NCI-H510A treated with DMSO at 0.1 percent for 48 hours (cell line): ENCODE results near the gene AGPAT2.
"Not testable (repeated sequence)": the region's sequence is repeated elsewhere in the genome, so short reads cannot be mapped to it uniquely, and the experiment has no call there.

Source experiments
- DNase-seq: peaks from one replicate; lab custom pipeline; 2025; lab: John Stamatoyannopoulos, UW

Gene AGPAT2

GRCh38 chr9:136720251-136720897 lies 33.1 kb upstream of the AGPAT2 start:
- DNase-seq, result no peak

GRCh38 chr9:136719195-136719880 lies 32.1 kb upstream of the AGPAT2 start:
- DNase-seq, result no peak

GRCh38 chr9:136718345-136719194 lies 31.3 kb upstream of the AGPAT2 start:
- no peak for DNase-seq

- DNase-seq, result no peak
These were observed 30.1 kb upstream of the AGPAT2 start for GRCh38 chr9:136717399-136717798.

GRCh38 chr9:136714893-136715274 lies 27.6 kb upstream of the AGPAT2 start:
- no peak for DNase-seq

- no peak for DNase-seq
These were observed 27.0 kb upstream of the AGPAT2 start for GRCh38 chr9:136714096-136714892.

GRCh38 chr9:136713550-136713949 lies 26.3 kb upstream of the AGPAT2 start:
- no peak for DNase-seq

GRCh38 chr9:136712690-136713544 lies 25.7 kb upstream of the AGPAT2 start:
- DNase-seq, result no peak

- DNase-seq, result peak; percentile 25
These were observed 24.8 kb upstream of the AGPAT2 start, which contains the start of gene DIPK1B for GRCh38 chr9:136711751-136712689. TSS of gene DIPK1B (plus strand) at chr9:136712572. CDS start at chr9:136712666, 94 bp downstream.

GRCh38 chr9:136711219-136711648 lies 24.0 kb upstream of the AGPAT2 start:
- DNase-seq, result not testable (repeated sequence)

GRCh38 chr9:136710543-136710942 lies 23.3 kb upstream of the AGPAT2 start:
- DNase-seq, result no peak

- DNase-seq, result no peak
These were observed 22.3 kb upstream of the AGPAT2 start for GRCh38 chr9:136709454-136710109.

- DNase-seq, result no peak
These were observed 20.7 kb upstream of the AGPAT2 start for GRCh38 chr9:136707849-136708517.

GRCh38 chr9:136707011-136707410 lies 19.8 kb upstream of the AGPAT2 start:
- DNase-seq, result no peak

GRCh38 chr9:136705564-136705963 lies 18.3 kb upstream of the AGPAT2 start:
- no peak for DNase-seq

GRCh38 chr9:136704741-136705140 lies 17.5 kb upstream of the AGPAT2 start:
- not testable (repeated sequence) for DNase-seq

GRCh38 chr9:136703276-136703860 lies 16.1 kb upstream of the AGPAT2 start:
- DNase-seq, result no peak

GRCh38 chr9:136701668-136702053 lies 14.4 kb upstream of the AGPAT2 start:
- no peak for DNase-seq
